ENCODE measurements around the gene BDKRB2.

The BDKRB2 gene

DNA sequence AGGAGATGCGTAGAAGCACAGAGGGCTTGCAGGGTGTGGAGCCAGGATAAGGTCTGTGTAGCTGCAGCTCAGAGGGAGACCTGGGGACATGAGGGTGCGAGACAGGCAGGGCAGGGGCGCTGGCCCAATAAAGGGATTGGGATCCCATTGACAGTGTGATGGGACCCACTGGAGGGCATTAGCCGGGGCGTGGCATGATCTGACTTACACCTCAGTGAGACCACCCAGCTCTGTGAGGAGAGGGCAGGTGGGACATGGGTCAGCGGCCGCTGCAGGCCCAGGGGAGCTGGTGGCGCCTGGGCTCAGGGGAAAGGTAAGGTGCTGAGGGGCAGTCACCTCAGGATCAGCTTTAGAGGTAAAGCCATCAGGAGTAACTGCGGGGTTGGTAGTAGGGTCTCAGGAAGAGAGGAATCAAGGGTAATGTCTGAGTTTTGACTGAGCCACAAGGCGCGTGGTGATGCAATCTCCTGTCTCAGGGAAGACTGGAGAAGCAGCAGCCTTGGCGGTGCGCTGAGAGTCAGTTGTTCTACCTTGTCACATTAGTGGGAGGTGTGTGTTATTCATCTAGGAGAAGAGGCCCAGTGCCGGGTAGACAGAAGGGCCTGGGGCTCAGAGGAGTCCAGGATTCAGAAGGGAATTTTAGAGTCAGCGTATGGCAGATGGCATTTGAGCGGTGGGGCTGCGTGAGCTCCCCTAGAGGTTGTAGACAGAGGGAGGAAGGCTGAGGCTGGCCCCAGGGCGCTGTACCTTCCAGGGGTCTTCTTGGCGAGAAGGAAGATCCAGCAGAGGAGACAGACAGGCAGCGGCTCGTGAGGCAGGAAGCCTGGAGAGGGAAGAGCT, 30.8 kb upstream of the BDKRB2 start:
- H3K4me2 ChIP-seq (ENCODE audit: low read depth, low read length) = no peak overlapping the region
- H3K36me3 ChIP-seq (replicated peaks; ENCODE audit: insufficient read depth, low read length) = no peaks in the 10 kb centered on the region
- no peak overlapping the region for H3K9ac ChIP-seq (ENCODE audit: low read length)
- no peaks in the 10 kb centered on the region for H3F3A ChIP-seq (ENCODE audit: insufficient read depth, low read length)
- H3K79me2 ChIP-seq (ENCODE audit: low read length) = no peaks in the 10 kb centered on the region
- H2AFZ ChIP-seq (ENCODE audit: low read length) = no peak overlapping the region
- TF ChIP-seq EZH2 (optimal IDR thresholded peaks at IDR 0.05; ENCODE audit: low read depth, low read length) = no peak
- TF ChIP-seq, protein P1, sequence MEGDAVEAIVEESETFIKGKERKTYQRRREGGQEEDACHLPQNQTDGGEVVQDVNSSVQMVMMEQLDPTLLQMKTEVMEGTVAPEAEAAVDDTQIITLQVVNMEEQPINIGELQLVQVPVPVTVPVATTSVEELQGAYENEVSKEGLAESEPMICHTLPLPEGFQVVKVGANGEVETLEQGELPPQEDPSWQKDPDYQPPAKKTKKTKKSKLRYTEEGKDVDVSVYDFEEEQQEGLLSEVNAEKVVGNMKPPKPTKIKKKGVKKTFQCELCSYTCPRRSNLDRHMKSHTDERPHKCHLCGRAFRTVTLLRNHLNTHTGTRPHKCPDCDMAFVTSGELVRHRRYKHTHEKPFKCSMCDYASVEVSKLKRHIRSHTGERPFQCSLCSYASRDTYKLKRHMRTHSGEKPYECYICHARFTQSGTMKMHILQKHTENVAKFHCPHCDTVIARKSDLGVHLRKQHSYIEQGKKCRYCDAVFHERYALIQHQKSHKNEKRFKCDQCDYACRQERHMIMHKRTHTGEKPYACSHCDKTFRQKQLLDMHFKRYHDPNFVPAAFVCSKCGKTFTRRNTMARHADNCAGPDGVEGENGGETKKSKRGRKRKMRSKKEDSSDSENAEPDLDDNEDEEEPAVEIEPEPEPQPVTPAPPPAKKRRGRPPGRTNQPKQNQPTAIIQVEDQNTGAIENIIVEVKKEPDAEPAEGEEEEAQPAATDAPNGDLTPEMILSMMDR (IDR thresholded peaks at IDR 0.05; ENCODE audit: low read length) = no peak
- TF ChIP-seq EZH2phosphoT487 (IDR thresholded peaks at IDR 0.05; ENCODE audit: low read length) = no peak
- no peaks in the 10 kb centered on the region for H4K20me1 ChIP-seq (ENCODE audit: insufficient read depth, low read length)
- no peaks in the 10 kb centered on the region for H3K9me3 ChIP-seq (replicated peaks; ENCODE audit: insufficient read depth, low read length)
- H3K9me2 ChIP-seq (replicated peaks; ENCODE audit: insufficient read depth, low read length) = no peaks in the 10 kb centered on the region
- H3K27me3 ChIP-seq (replicated peaks; ENCODE audit: insufficient read depth, low read length) = no peaks in the 10 kb centered on the region; the same call in 1 of the 2 replicates
- no peak for DNase-seq
- H3K4me3 ChIP-seq (ENCODE audit: low read length) = no peak overlapping the region
- H3K4me1 ChIP-seq (ENCODE audit: low read length) = no peaks in the 10 kb centered on the region
- no peak overlapping the region for H3K27ac ChIP-seq (ENCODE audit: low read length)

DNA sequence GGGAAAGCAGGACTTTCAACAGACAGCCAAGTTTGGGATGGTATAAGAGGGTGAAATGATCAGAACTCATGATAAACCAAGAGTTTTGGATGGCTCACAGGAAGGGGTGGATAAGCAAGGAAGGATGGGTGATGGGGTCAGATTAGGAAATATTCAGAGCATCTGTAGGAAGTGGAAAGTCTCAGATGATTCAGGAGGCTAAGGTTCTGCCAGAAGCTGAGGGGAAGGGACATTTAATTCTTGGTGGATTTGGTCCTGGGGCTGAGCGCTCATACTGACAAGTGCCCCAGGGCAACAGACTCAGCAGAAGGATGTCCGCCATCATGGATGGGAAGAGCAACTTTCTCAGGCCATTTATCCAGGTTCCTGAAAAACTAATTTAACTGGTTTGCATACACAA, 28.4 kb upstream of the BDKRB2 start:
- H3K27me3 ChIP-seq (replicated peaks; ENCODE audit: insufficient read depth, low read length) = no peaks in the 10 kb centered on the region
- H3F3A ChIP-seq (ENCODE audit: insufficient read depth, low read length) = no peaks in the 10 kb centered on the region

DNA sequence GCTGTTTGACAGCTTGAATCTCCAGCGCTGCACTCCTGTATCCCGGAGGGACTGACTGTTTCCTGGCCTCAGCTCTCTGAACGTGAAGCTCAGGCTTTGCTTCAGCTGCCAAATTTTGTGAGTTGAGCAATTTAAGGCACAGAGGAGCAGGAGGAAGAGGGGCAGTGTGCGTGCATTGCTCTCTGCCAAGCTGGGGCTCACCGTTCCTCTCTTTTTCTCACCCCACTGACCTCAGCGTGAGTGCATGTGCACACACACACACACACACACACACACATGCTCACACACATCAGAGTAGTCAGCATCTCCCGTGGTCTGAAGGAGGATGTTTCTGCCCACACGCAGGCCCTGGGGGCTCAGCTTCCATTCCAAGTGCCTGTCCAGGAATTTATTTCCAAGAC, 27.8 kb upstream of the BDKRB2 start:
- no peak for DNase-seq
- Histone ChIP-seq H3K4me1 (ENCODE audit: low read length) (no peaks in the 10 kb centered on the region), H3K4me2 (ENCODE audit: low read depth, low read length) (no peak overlapping the region), H3K9ac (ENCODE audit: low read length) (no peak overlapping the region), H3K36me3 (replicated peaks; ENCODE audit: insufficient read depth, low read length) (no peaks in the 10 kb centered on the region), H3K9me3 (replicated peaks; ENCODE audit: insufficient read depth, low read length) (no peaks in the 10 kb centered on the region), H3K79me2 (ENCODE audit: low read length) (no peaks in the 10 kb centered on the region), H4K20me1 (ENCODE audit: insufficient read depth, low read length) (no peaks in the 10 kb centered on the region), H3K4me3 (ENCODE audit: low read length) (no peak overlapping the region), H3K9me2 (replicated peaks; ENCODE audit: insufficient read depth, low read length) (no peaks in the 10 kb centered on the region), H3K27me3 (replicated peaks; ENCODE audit: insufficient read depth, low read length) (no peaks in the 10 kb centered on the region), H3F3A (ENCODE audit: insufficient read depth, low read length) (no peaks in the 10 kb centered on the region), H3K27ac (ENCODE audit: low read length) (no peak overlapping the region), H2AFZ (ENCODE audit: low read length) (no peak overlapping the region)
- TF ChIP-seq EZH2 (optimal IDR thresholded peaks at IDR 0.05; ENCODE audit: low read depth, low read length) (no peak), EZH2phosphoT487 (IDR thresholded peaks at IDR 0.05; ENCODE audit: low read length) (no peak)
- TF ChIP-seq, protein P1 (IDR thresholded peaks at IDR 0.05; ENCODE audit: low read length) = no peak

More for the DNA sequence above, 28.4 kb upstream of the BDKRB2 start:
- no peak for DNase-seq
- no peaks in the 10 kb centered on the region for H3K36me3 ChIP-seq (replicated peaks; ENCODE audit: insufficient read depth, low read length)
- H3K4me3 ChIP-seq (ENCODE audit: low read length) = no peak overlapping the region
- no peaks in the 10 kb centered on the region for H3K9me2 ChIP-seq (replicated peaks; ENCODE audit: insufficient read depth, low read length)
- H4K20me1 ChIP-seq (ENCODE audit: insufficient read depth, low read length) = no peaks in the 10 kb centered on the region
- TF ChIP-seq EZH2phosphoT487 (IDR thresholded peaks at IDR 0.05; ENCODE audit: low read length) (no peak), EZH2 (optimal IDR thresholded peaks at IDR 0.05; ENCODE audit: low read depth, low read length) (no peak)
- TF ChIP-seq, protein P1 (IDR thresholded peaks at IDR 0.05; ENCODE audit: low read length) = no peak
- H3K9me3 ChIP-seq (replicated peaks; ENCODE audit: insufficient read depth, low read length) = no peaks in the 10 kb centered on the region
- no peak overlapping the region for H3K9ac ChIP-seq (ENCODE audit: low read length)
- no peak overlapping the region for H2AFZ ChIP-seq (ENCODE audit: low read length)
- H3K4me2 ChIP-seq (ENCODE audit: low read depth, low read length) = no peak overlapping the region
- no peaks in the 10 kb centered on the region for H3K4me1 ChIP-seq (ENCODE audit: low read length)
- no peaks in the 10 kb centered on the region for H3K79me2 ChIP-seq (ENCODE audit: low read length)
- H3K27ac ChIP-seq (ENCODE audit: low read length) = no peak overlapping the region
